Activated T-cell treated with anti-CD3 and anti-CD28 coated beads for 24 hours (primary cell): ENCODE measurements around the gene TRMT2A.
A peak's percentile ranks its signal among the peaks of the same experiment; 100 is the strongest.
"Not testable (repeated sequence)": the region's sequence is repeated elsewhere in the genome, so short reads cannot be mapped to it uniquely, and the experiment has no call there.

Experiments used
- DNase-seq: peaks from one replicate; pipeline ENCODE4 v3.0.0-alpha.2; 2020; ENCODE audit warnings: low read depth

The TRMT2A gene

GRCh38 chr22:20116951-20117632, at the start of gene TRMT2A:
Gene TRMT2A (minus strand): TSS chr22:20117226. CDS start chr22:20116906, 320 bp downstream.
- peak; percentile 97 for DNase-seq

GRCh38 chr22:20166703-20167102, 49.7 kb upstream of the TRMT2A start:
- DNase-seq, result no peak

- no peak for DNase-seq
Measured at GRCh38 chr22:20165913-20166312, 48.9 kb upstream of the TRMT2A start.

- no peak for DNase-seq
Measured at GRCh38 chr22:20165421-20165820, 48.4 kb upstream of the TRMT2A start.

- DNase-seq, result no peak
Measured at GRCh38 chr22:20164863-20165262, 47.8 kb upstream of the TRMT2A start.

- no peak for DNase-seq
Measured at GRCh38 chr22:20160041-20160440, 43.0 kb upstream of the TRMT2A start.

- not testable (repeated sequence) for DNase-seq
Measured at GRCh38 chr22:20159531-20159930, 42.5 kb upstream of the TRMT2A start.

GRCh38 chr22:20159076-20159475, 42.0 kb upstream of the TRMT2A start:
- no peak for DNase-seq

- DNase-seq, result no peak
Measured at GRCh38 chr22:20158391-20159036, 41.5 kb upstream of the TRMT2A start.

- DNase-seq, result no peak
Measured at GRCh38 chr22:20157430-20158183, 40.6 kb upstream of the TRMT2A start.

- DNase-seq, result peak; percentile 83
Measured at GRCh38 chr22:20156611-20157429, 39.8 kb upstream of the TRMT2A start.

- no peak for DNase-seq
Measured at GRCh38 chr22:20156042-20156389, 39.0 kb upstream of the TRMT2A start.

GRCh38 chr22:20155330-20156041, 38.5 kb upstream of the TRMT2A start:
- DNase-seq, result no peak

- DNase-seq, result no peak
Measured at GRCh38 chr22:20154602-20155187, 37.7 kb upstream of the TRMT2A start.

- DNase-seq, result no peak
Measured at GRCh38 chr22:20153945-20154344, 36.9 kb upstream of the TRMT2A start.

- DNase-seq, result no peak
Measured at GRCh38 chr22:20152464-20152890, 35.5 kb upstream of the TRMT2A start.

- no peak for DNase-seq
Measured at GRCh38 chr22:20151276-20151588, 34.2 kb upstream of the TRMT2A start.

- no peak for DNase-seq
Measured at GRCh38 chr22:20150381-20151275, 33.6 kb upstream of the TRMT2A start, which contains the start of gene CCDC188. Gene CCDC188 (minus strand): TSS chr22:20151055. CDS start chr22:20150986, 69 bp downstream.

GRCh38 chr22:20149257-20150250, 32.5 kb upstream of the TRMT2A start:
- DNase-seq, result no peak
